Prostate gland (tissue), 2 donors: ENCODE data around the gene ZNF579.

Experiments
- POLR2A ChIP-seq: fragments of 450-650 bp; IDR thresholded peaks from one replicate; pipeline ENCODE4 v1.6.1; 2016; ENCODE audit warnings: antibody characterized with exemption, mild to moderate bottlenecking
- POLR2AphosphoS5 ChIP-seq: sonication (generic); formaldehyde crosslinking; IDR thresholded peaks from one replicate; pipeline ENCODE4 v1.6.1; 2017; ENCODE audit warnings: antibody characterized with exemption
- TF ChIP-seq, protein P1 (sequence below), 4 experiments: fragments of 200-600 bp in 2 of 4; fragments of 450-650 bp in 2 of 4; sonication (generic) in 2 of 4; IDR thresholded peaks; 1 replicate in 3 of 4; 2 replicates in 1 of 4; pipeline ENCODE4 v1.5.1; 2016 to 2019; ENCODE audit warnings: antibody characterized with exemption in 4 of 4, mild to moderate bottlenecking in 2 of 4, moderate library complexity in 2 of 4

DNA sequence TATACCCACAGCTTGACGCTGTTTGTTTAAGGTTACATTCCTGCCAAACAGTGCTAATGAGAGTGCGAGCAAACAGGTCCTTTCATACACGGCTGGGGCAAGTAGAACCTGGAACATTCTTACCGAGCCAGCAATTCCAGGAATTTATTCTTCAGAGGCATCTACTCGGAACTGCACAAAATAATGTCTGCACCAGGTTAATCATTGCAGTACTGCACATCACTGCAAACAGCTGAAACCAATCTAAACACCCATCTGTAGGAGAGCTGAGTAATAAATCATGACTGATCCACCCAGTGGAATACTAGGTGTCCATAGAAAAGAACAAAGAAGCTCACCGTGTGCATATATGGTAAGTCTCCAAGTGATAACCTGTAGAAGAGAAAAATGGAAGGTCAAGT, 1.2 kb upstream of the ZNF579 start:
- TF ChIP-seq POLR2A = no peak
- TF ChIP-seq, protein P1, sequence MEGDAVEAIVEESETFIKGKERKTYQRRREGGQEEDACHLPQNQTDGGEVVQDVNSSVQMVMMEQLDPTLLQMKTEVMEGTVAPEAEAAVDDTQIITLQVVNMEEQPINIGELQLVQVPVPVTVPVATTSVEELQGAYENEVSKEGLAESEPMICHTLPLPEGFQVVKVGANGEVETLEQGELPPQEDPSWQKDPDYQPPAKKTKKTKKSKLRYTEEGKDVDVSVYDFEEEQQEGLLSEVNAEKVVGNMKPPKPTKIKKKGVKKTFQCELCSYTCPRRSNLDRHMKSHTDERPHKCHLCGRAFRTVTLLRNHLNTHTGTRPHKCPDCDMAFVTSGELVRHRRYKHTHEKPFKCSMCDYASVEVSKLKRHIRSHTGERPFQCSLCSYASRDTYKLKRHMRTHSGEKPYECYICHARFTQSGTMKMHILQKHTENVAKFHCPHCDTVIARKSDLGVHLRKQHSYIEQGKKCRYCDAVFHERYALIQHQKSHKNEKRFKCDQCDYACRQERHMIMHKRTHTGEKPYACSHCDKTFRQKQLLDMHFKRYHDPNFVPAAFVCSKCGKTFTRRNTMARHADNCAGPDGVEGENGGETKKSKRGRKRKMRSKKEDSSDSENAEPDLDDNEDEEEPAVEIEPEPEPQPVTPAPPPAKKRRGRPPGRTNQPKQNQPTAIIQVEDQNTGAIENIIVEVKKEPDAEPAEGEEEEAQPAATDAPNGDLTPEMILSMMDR (IDR thresholded peaks at IDR 0.05) = no peak
- no peak for TF ChIP-seq POLR2AphosphoS5
